Measurements from ENCODE around the gene GALNT12. TPM values are rescaled to one million over a fixed set of nuclear protein-coding genes. Genes with fewer than 3 reads are reported as not detected.

GALNT12 gene
- total RNA-seq, 4 donors from 2014 or later: 18.9 to 58.6 (median 36.5) TPM

GRCh38 chr9:98829766-98830165 lies 22.3 kb downstream of the GALNT12 start:
- no peak for TF ChIP-seq POLR2A (IDR thresholded peaks at IDR 0.05)
- H3K4me3 ChIP-seq (replicated peaks in 1 of 3): no peak overlapping the region
- H3K36me3 ChIP-seq: peaks cover 0 to 10% of the 10 kb centered on the region in 2 donors
- no peaks in the 10 kb centered on the region for H3K27me3 ChIP-seq
- H3K27ac ChIP-seq: no peak overlapping the region
- H3K9me3 ChIP-seq: no peaks in the 10 kb centered on the region
- WGBS, 2 donors: 89 to 90% methylated on average over 5 of the region's 5 CpGs
- no peak for DNase-seq
- no peaks in the 10 kb centered on the region for H3K4me1 ChIP-seq
- intact Hi-C loops (cut with DNase I): no loop called here

DNA sequence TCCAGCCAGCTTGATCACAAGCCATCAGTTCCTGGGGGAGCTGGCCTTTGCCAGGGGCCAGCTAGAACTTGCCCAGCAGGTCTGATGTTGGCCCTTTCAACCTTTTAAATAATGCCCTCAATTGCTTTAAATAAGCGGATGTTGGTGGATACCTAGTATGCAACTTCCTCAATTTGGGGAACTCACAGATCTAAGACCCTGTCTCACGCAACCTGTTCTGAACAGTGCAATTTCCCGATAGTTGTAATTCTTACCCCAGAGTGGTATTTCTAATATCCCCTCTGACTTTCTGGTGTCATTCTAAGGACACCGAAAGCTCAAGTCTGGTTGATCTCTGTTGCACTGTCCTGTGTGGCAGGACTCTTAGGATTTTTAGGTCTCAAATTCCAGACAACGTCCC lies 23.1 kb downstream of the GALNT12 start:
- Histone ChIP-seq H3K27ac (no peak overlapping the region), H3K4me1 (no peaks in the 10 kb centered on the region), H3K27me3 (no peaks in the 10 kb centered on the region), H3K9me3 (no peaks in the 10 kb centered on the region), H3K36me3 (peaks cover 0 to 10% of the 10 kb centered on the region in 2 donors), H3K4me3 (replicated peaks in 1 of 3) (no peak overlapping the region)
- intact Hi-C loops (cut with DNase I): no loop called here
- WGBS, 2 donors: 97 to 99% methylated on average over 5 of the region's 5 CpGs
- no peak for DNase-seq
- TF ChIP-seq, protein P1, sequence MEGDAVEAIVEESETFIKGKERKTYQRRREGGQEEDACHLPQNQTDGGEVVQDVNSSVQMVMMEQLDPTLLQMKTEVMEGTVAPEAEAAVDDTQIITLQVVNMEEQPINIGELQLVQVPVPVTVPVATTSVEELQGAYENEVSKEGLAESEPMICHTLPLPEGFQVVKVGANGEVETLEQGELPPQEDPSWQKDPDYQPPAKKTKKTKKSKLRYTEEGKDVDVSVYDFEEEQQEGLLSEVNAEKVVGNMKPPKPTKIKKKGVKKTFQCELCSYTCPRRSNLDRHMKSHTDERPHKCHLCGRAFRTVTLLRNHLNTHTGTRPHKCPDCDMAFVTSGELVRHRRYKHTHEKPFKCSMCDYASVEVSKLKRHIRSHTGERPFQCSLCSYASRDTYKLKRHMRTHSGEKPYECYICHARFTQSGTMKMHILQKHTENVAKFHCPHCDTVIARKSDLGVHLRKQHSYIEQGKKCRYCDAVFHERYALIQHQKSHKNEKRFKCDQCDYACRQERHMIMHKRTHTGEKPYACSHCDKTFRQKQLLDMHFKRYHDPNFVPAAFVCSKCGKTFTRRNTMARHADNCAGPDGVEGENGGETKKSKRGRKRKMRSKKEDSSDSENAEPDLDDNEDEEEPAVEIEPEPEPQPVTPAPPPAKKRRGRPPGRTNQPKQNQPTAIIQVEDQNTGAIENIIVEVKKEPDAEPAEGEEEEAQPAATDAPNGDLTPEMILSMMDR (IDR thresholded peaks at IDR 0.05): no peak
- no peak for TF ChIP-seq POLR2A (IDR thresholded peaks at IDR 0.05)

- Histone ChIP-seq H3K4me3 (replicated peaks in 1 of 3) (no peak overlapping the region), H3K36me3 (peaks cover 0 to 10% of the 10 kb centered on the region in 2 donors), H3K4me1 (no peaks in the 10 kb centered on the region), H3K27ac (no peak overlapping the region), H3K9me3 (no peaks in the 10 kb centered on the region), H3K27me3 (no peaks in the 10 kb centered on the region)
- DNase-seq: no peak
- TF ChIP-seq POLR2A (IDR thresholded peaks at IDR 0.05): no peak
- TF ChIP-seq, protein P1 (IDR thresholded peaks at IDR 0.05): no peak
- intact Hi-C loops (cut with DNase I): no loop called here
- 88 to 92% methylated on average over 16 of the region's 16 CpGs for WGBS, 2 donors
These were observed 24.2 kb downstream of the GALNT12 start for GRCh38 chr9:98831696-98832095.

DNA sequence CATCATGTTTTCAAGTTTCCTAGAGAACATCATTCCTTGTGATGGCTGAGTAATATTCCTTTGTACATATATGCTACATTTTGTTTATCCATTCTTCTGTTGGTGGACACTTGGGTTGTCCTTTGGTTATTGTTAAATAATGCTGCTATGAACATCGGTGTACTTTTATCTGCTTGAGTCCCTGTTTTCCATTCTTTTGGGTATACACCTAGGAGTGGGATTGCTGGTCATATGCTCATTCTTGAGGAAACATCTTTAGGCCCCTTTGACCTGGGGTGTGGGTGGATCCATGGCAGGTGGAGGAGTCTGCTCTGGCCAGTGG lies 25.3 kb downstream of the GALNT12 start:
- H3K36me3 ChIP-seq: peaks cover 0 to 12% of the 10 kb centered on the region in 2 donors
- 94 to 100% methylated on average over 1 of the region's 1 CpG for WGBS, 2 donors
- no peaks in the 10 kb centered on the region for H3K9me3 ChIP-seq
- TF ChIP-seq, protein P1 (IDR thresholded peaks at IDR 0.05): no peak
- no peak for TF ChIP-seq POLR2A (IDR thresholded peaks at IDR 0.05)
- no peak overlapping the region for H3K27ac ChIP-seq
- no peak overlapping the region for H3K4me3 ChIP-seq (replicated peaks in 1 of 3)
- intact Hi-C loops (cut with DNase I): no loop called here
- H3K27me3 ChIP-seq: no peaks in the 10 kb centered on the region
- H3K4me1 ChIP-seq: no peaks in the 10 kb centered on the region
- no peak for DNase-seq

DNA sequence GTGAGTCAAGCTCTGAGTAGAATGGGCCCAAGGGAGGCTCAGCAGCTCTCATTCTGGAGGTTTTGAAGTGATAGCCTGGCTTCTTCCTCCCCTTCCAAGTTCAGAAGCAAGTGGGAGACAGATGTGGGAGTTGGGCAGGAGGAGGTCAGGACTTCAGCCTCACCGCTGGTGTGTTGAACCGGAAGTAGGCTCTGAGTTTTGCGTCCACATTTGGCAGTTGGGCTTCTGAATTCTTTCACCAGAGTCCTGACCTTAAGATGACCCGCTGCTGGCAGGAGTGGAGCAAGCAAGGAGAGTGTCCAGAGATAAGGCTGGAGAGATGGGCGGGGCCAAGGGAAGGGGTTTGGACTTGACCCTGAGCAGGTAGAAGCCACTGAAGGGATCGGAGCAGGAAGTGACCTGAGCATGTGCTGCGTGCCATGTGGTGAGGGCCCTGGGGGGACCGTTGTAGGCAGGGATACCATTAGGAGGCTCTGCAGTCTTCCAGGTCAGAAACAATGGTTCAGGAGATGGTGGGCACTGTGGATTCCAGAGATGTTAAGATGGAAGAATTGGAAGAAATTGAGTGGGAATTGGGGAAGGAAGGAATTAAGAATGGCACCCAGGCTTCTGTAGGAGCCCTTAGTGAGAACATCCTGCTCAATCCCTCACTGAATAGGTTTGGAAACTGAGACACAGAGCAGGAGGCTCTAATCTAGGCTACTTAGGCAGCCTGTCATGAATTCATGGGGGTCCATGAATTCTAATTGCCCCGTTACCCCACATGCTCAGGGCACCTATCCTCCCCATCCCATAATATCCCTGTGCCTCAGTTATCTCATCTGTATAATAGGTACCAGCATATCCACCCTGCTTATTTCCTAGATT lies 25.9 kb downstream of the GALNT12 start:
- Histone ChIP-seq H3K4me3 (replicated peaks in 1 of 3) (no peak overlapping the region), H3K36me3 (peaks cover 0 to 10% of the 10 kb centered on the region in 2 donors), H3K27ac (no peak overlapping the region), H3K27me3 (no peaks in the 10 kb centered on the region), H3K9me3 (no peaks in the 10 kb centered on the region), H3K4me1 (no peaks in the 10 kb centered on the region)
- WGBS, 2 donors: 87 to 91% methylated on average over 9 of the region's 9 CpGs
- DNase-seq: no peak
- TF ChIP-seq, protein P1 (IDR thresholded peaks at IDR 0.05): no peak
- TF ChIP-seq POLR2A (IDR thresholded peaks at IDR 0.05): no peak
- intact Hi-C loops (cut with DNase I): no loop called here

Data from thyroid gland (tissue), 4 donors.